Measurements from ENCODE around the gene EXT2.

- no peak for TF ChIP-seq CTCF (IDR thresholded peaks at IDR 0.05)
- TF ChIP-seq ZFX (IDR thresholded peaks at IDR 0.05; ENCODE audit: borderline replicate concordance), result no peak
Measured at GRCh38 chr11:44067266-44067665, 28.2 kb upstream of the EXT2 start.

All from 22Rv1 (cell line).